Fibroblast of skin of left quadriceps (primary cell): Measurements from ENCODE around the gene MIS12.

Experiments used
- DNase-seq, 2 experiments: peaks; one replicate each; pipeline ENCODE4 v3.0.0-alpha.2; 2013; ENCODE audit warnings: low read depth in 2 of 2

MIS12 gene

GRCh38 chr17:5486206-5487124, at the start of gene MIS12:
MIS12 (plus strand) TSS chr17:5486566; CDS start chr17:5488863, 2,297 bp downstream.
- peak; percentile 99 for DNase-seq

- DNase-seq, result no peak
These were observed 48.5 kb upstream of the MIS12 start for GRCh38 chr17:5437721-5438317.

- peak; percentile 68 to 74 for DNase-seq
These were observed 47.5 kb upstream of the MIS12 start, which contains the start of gene C1QBP for GRCh38 chr17:5438716-5439445. C1QBP (minus strand) TSS chr17:5439155; CDS start chr17:5439073, 82 bp downstream.

- no peak for DNase-seq
These were observed 47.0 kb upstream of the MIS12 start for GRCh38 chr17:5439446-5439764.

- no peak for DNase-seq
These were observed 42.6 kb upstream of the MIS12 start for GRCh38 chr17:5443728-5444127.

- DNase-seq, result no peak
These were observed 42.2 kb upstream of the MIS12 start for GRCh38 chr17:5444209-5444608.

- no peak for DNase-seq
These were observed 39.6 kb upstream of the MIS12 start for GRCh38 chr17:5446786-5447185.

GRCh38 chr17:5464717-5465507, 21.5 kb upstream of the MIS12 start:
- no peak for DNase-seq

- no peak for DNase-seq
These were observed 20.1 kb upstream of the MIS12 start for GRCh38 chr17:5466295-5466694.

GRCh38 chr17:5467416-5467815, 18.9 kb upstream of the MIS12 start:
- no peak for DNase-seq

GRCh38 chr17:5468075-5468473, 18.3 kb upstream of the MIS12 start:
- no peak for DNase-seq

GRCh38 chr17:5472511-5472910, 13.9 kb upstream of the MIS12 start:
- DNase-seq, result no peak

- DNase-seq, result no peak
These were observed 12.5 kb upstream of the MIS12 start for GRCh38 chr17:5473906-5474305.

- DNase-seq, result no peak
These were observed 7.4 kb upstream of the MIS12 start for GRCh38 chr17:5478992-5479391.

GRCh38 chr17:5480962-5481361, 5.4 kb upstream of the MIS12 start:
- no peak for DNase-seq

- no peak for DNase-seq
These were observed 4.9 kb upstream of the MIS12 start for GRCh38 chr17:5481451-5481850.

GRCh38 chr17:5485270-5486205, 828 bp upstream of the MIS12 start, which contains the start of gene DERL2:
DERL2 (minus strand) TSS chr17:5486178; CDS start chr17:5486161, 17 bp downstream.
- DNase-seq, result no peak

- DNase-seq, result no peak
These were observed 2.4 kb downstream of the MIS12 start for GRCh38 chr17:5488752-5489151.

- DNase-seq, result no peak
These were observed 6.6 kb downstream of the MIS12 start for GRCh38 chr17:5492970-5493369.

GRCh38 chr17:5499476-5500231, 13.3 kb downstream of the MIS12 start:
- DNase-seq, result no peak
